Eye (tissue), 1 donor: Measurements from ENCODE around the gene UNC5CL.

Experiments
- DNase-seq: peaks from one replicate; pipeline ENCODE4 v3.0.0-alpha.2; 2015

The UNC5CL gene

GRCh38 chr6:41063884-41064285 is 24.9 kb upstream of the UNC5CL start:
- DNase-seq: no peak

GRCh38 chr6:41062056-41062455 is 23.0 kb upstream of the UNC5CL start:
- DNase-seq: no peak

- no peak for DNase-seq
These were observed 22.2 kb upstream of the UNC5CL start for GRCh38 chr6:41061196-41061726.

DNA sequence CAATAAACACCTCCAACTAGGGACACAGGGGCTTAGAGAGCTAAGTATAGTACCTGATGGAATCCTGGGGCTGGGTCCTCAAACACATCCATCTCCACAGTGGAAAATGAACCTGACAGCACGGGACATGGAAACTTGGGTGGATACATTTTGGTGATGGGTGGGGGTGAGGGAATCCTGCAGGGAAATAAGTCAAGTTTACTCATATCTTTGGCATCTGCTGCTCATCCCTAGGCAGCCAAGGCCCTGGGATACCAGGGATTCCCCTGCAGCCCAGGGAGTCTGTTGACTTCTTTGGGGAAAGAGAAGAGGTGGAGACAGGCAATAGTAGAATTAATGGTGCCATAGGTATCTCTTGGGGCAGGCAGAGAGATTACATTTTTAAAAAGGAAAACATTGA is 20.5 kb upstream of the UNC5CL start:
- no peak for DNase-seq

DNA sequence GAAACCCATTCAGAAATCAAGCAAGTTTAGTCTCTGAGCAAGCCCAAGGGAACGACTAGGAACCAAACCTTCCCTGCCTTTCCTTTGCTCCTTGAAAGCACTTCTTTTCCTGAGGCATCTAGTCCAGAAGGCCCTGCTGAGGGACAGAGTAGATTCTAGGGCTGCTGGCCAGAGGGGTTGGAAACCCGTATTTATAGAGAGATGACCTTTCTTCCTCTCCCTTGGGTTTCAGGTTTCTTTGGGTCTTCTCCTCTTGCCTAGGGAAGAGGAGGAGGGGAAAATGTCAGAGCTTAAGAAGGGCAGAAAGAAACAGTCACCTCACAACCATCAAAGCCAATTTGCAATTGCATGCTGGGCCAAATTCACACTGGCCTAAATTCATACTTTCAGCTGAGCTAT is 19.8 kb upstream of the UNC5CL start:
- DNase-seq: no peak

GRCh38 chr6:41056768-41057490 is 17.9 kb upstream of the UNC5CL start:
- no peak for DNase-seq

- no peak for DNase-seq
These were observed 16.1 kb upstream of the UNC5CL start for GRCh38 chr6:41055149-41055548.

- no peak for DNase-seq
These were observed 15.5 kb upstream of the UNC5CL start for GRCh38 chr6:41054511-41054910.

GRCh38 chr6:41053041-41053440 is 14.0 kb upstream of the UNC5CL start, which contains the start of gene APOBEC2:
APOBEC2 (plus strand) TSS chr6:41053202; CDS start chr6:41053348, 146 bp downstream.
- peak; percentile 42 for DNase-seq

GRCh38 chr6:41051873-41052272 is 12.9 kb upstream of the UNC5CL start:
- DNase-seq: no peak

DNA sequence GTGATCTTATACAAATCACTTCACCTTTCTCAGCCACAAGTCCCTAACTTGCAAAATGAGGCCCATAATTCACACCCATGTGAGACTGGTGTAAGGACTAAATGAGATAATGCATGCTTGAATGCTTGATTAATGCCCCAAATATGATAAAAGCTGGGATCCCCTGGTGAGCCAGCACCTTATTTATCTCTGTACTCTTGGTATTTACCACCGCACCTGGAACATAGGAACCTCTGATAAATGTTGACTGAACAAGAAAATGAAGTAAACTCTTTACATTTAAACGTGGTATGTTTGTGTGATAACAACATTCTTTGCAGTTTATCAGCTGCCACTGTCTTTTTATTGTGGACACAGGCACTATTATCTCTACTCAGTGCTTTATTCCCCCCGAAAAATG is 11.5 kb upstream of the UNC5CL start:
- DNase-seq: no peak

DNA sequence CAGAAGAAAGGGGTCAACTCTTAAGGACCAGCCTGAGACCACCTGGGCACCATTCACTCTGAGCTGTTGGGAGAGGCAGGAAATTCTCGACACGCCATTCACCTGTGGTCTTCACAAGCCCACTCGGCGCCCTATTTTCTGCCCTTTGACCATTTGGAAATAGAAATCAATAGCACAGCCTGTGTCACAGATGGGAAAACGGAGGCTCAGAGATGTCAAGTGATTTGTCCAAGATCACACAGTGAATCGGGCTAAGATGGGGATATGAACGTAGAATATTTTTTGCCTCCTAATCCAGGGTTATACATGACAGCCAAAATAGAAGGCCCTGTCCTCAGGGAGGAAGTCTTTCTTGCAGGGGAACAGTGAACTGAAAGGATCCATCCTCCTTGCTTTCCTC is 10.9 kb upstream of the UNC5CL start:
- DNase-seq: no peak

GRCh38 chr6:41049521-41049920 is 10.5 kb upstream of the UNC5CL start:
- DNase-seq: no peak

DNA sequence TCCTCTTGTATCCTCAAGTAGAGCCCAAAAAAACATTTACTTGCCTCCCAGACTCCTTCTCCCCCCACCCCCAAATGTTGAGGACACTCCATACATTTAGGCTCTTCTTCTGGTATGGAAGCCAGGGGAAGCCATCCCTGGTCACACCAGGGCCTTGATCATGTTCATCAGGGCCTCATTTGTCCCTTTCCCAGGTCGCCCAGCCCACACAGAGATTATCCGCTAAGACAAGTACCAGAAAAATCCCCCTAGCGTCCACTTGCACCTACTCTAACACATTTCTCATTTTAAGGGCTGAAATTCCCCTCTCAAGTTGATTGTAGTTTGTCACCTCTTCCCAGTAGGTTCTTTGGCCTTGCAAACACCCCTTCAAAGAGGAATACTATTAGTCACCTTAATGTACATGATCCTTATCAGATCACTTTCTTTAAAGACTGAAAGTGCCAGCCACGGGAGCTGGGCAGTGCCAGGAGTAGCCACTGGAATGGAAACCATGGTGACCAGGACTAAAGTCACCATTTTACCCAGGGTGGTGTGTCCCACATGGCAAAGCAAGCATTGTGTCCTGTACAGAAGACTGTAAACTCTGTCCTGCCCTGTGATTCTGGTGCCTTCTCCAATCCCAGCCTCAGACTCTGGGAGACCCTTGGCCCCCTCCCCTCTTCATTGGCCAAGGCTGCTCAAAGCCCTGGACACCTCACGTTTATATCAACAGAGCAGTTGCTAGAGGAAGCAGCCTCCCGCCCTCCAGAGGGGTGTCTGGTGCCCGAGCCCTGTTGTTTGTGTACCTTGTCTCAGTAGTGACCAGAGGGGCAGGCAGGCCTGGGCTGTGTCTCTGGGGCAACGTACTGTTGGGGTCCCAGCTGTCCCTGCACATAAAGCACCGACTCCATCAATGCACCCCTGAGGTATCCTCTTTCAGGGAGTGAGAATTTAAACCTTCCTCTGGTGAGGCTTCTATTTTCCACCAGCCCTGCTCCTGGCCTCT is 9.0 kb upstream of the UNC5CL start:
- no peak for DNase-seq

DNA sequence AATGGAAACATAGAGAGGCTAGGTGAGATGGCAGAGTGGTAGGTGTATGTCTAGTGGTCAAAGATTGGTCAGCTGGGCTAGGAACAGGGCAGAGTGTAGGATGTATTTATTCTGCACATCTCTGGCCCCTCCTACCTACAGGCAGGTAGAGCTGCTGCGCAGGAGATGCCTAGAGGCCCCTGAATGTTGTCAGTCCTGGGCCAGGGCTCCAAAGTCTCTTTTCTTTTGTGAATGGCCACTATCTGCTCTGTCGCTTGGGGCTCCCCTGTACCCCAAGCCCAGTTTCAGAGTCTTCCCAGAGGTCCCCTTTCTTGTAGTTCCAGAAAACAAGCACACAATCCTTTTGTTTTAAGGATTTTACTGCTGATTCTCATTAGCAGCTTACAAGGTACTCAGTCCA is 8.3 kb upstream of the UNC5CL start:
- no peak for DNase-seq

DNA sequence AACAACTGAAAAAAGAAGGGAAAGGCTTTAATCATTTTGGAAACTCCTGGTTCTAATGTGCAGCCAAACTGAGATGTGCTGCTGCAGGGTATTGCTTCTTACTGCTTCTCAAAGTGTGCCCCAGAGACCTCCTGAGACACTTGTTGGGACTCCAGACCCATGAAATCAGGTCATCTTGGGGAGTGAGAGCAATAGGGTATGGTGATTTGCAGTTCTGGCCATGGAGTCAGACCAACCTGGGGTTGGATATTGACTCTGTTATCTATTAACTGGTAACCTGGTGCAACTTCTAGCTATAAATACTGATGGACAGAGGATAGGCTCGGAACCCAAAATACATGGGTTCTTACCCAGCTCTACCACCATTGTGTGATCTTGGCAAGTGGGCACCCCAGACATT is 7.1 kb upstream of the UNC5CL start:
- DNase-seq: no peak

DNA sequence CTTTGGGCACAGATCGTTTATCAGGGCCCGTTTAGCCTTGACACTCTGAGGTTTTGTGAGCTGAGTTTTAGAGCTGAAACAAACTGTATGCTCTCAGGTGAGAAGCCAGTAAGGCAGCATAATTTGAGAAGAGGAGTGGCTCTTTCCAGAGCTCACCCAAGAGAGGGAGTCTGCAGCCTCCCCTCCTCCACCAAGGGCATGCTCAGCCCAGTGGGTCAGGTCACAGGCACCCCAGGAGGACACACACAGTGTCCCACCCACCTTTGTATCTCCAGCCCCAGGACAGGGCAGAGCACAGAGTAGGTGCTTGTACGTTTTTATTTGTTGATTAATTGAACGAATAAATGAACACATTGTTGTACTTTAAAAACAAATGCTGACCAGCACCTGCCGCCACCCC is 6.6 kb upstream of the UNC5CL start:
- no peak for DNase-seq

DNA sequence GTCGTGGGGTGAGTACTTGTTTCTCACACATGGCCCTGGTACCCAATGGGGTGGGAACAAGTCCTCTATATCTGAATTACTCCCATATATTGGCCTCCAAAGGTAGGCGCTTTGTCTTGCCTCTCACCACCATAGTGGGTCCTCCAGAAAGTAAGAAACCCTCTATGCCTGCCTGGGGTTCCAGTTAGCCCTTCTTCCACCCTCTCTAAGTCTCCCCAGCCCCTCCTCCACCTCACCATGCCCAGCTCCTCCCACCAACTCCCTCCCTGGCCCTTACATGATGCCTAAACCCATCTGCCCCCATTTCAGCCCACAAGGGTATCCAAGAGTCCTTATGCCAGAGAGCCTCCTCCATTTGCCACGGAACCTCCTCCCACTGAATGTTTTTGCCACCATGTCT is 4.1 kb upstream of the UNC5CL start:
- DNase-seq: no peak

- DNase-seq: no peak
These were observed 3.4 kb upstream of the UNC5CL start, which contains the start of gene TSPO2 for GRCh38 chr6:41042226-41043055. TSPO2 (plus strand) TSS chr6:41042467; CDS start chr6:41042986, 519 bp downstream.

DNA sequence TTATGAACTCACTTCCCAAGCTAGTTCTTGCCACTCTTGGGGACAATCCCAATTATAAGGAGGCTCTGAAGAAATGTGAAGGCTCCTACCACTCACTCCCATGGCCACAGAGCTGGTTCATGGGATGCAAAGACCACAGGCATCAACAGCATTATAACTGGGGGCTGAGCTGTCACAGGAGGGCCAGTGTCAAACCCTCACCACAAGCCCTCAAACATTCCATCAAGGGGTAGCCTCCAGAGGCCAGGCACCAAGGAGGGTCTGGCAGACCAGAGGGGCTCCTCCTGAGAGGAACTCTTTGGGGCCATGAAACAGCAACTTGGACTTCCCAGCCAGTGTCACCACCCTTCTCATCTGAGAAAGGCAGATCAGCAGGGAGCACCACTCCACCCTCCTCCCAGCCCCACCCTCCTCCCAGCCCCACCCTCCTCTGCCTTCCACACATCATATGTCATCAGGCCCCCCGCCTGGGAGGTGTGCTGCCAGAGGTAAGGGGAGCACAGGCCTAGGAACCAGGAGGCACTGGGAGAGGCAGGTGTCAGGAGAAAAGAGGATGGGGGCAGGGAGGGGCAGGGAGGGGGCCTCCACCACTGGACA is 2.0 kb upstream of the UNC5CL start:
- DNase-seq: no peak

GRCh38 chr6:41040101-41040939 is 1.3 kb upstream of the UNC5CL start:
- no peak for DNase-seq
